Vagina (tissue), 2 donors: ENCODE measurements around the gene ADAM8. TPM values are rescaled to one million over a fixed set of nuclear protein-coding genes. Genes with fewer than 3 reads are reported as not detected.
A peak's percentile ranks its signal among the peaks of the same experiment; 100 is the strongest.

Source experiments
- DNase-seq, 2 donors: peaks; one replicate each; pipeline ENCODE4 v3.0.0-alpha.2; 2017; ENCODE audit errors: extremely low spot score in 2 of 2
- H3K27ac ChIP-seq: fragments of 200-600 bp; sonication (generic); one replicate; pipeline ENCODE4 v1.5.1; 2019
- H3K27me3 ChIP-seq: fragments of 200-600 bp; sonication (generic); one replicate; pipeline ENCODE4 v1.5.1; 2019
- H3K36me3 ChIP-seq, 2 donors: fragments of 200-600 bp; sonication (generic); one replicate each; pipeline ENCODE4 v1.5.1; 2017 to 2019
- H3K4me1 ChIP-seq: fragments of 200-600 bp; sonication (generic); one replicate; pipeline ENCODE4 v1.5.1; 2019
- H3K4me3 ChIP-seq, 2 donors: fragments of 200-600 bp; sonication (generic); 1 replicate in 1 of 2; 2 replicates in 1 of 2; pipeline ENCODE4 v1.5.1; 2016 to 2019
- H3K9me3 ChIP-seq: fragments of 200-600 bp; sonication (generic); one replicate; pipeline ENCODE4 v1.5.1; 2019
- CTCF ChIP-seq, 3 experiments: fragments of 450-650 bp in 2 of 3; fragments of 200-600 bp in 1 of 3; sonication (generic) in 1 of 3; IDR thresholded peaks; one replicate each; pipeline ENCODE4 v1.5.1; 2017 to 2019; ENCODE audit warnings: antibody characterized with exemption in 3 of 3, mild to moderate bottlenecking in 2 of 3, moderate library complexity in 2 of 3
- POLR2A ChIP-seq, 2 donors: fragments of 450-650 bp; IDR thresholded peaks; one replicate each; pipeline ENCODE4 v1.6.1; 2017; ENCODE audit warnings: antibody characterized with exemption in 2 of 2, mild to moderate bottlenecking in 2 of 2, moderate library complexity in 2 of 2
- POLR2AphosphoS5 ChIP-seq, 2 donors: sonication (generic); formaldehyde crosslinking; IDR thresholded peaks; one replicate each; pipeline ENCODE4 v1.9.0; 2017; ENCODE audit warnings: antibody characterized with exemption in 2 of 2, mild to moderate bottlenecking in 2 of 2, low read depth in 1 of 2; ENCODE audit not compliant: insufficient read depth in 1 of 2
- intact Hi-C: fragments of 100-400 bp; cut with DNase I; formaldehyde crosslinking; loops from one replicate; pipeline ENCODE4 v1.15.1; 2023
- total RNA-seq: library from RNA; depleted of rRNA; stranded (reverse); fragments of >200 nt; gene quantifications from one replicate; pipeline ENCODE4 v1.2.3, GENCODE V29; 2016

The ADAM8 gene
- total RNA-seq, 1 donor from 2014 or later = 11.0 TPM

GRCh38 chr10:133277277-133277992, 767 bp upstream of the ADAM8 start:
- Histone ChIP-seq H3K4me3 (no peak overlapping the region), H3K9me3 (no peaks in the 10 kb centered on the region), H3K4me1 (peaks cover 16% of the 10 kb centered on the region), H3K36me3 (peaks cover 2 to 38% of the 10 kb centered on the region in 2 donors), H3K27ac (no peak overlapping the region), H3K27me3 (no peaks in the 10 kb centered on the region)
- DNase-seq = no peak
- no peak for TF ChIP-seq POLR2A (IDR thresholded peaks at IDR 0.05)
- intact Hi-C loops = no loop called here

DNA sequence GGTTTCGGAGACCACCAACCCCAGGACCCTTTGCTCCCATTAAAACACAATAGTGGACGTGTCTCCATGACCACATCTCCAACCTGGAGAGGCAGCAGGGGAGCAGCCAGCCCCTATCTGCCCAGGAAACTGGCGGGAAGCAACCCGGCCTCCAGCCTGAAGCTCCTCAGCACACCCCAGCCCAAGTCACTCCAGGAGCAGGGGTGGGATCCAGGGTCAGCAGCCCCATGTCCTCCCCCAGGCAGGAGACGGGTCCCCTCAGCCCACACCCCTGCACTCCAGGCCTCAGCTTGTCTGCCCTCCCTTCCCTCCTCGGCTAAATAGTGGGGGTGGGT, 601 bp downstream of the ADAM8 start:
- Histone ChIP-seq H3K27me3 (no peaks in the 10 kb centered on the region), H3K36me3 (peaks cover 0 to 25% of the 10 kb centered on the region in 2 donors), H3K4me3 (peak overlapping the region; percentile 30), H3K9me3 (no peaks in the 10 kb centered on the region), H3K27ac (no peak overlapping the region), H3K4me1 (peaks cover 16% of the 10 kb centered on the region)
- no peak for DNase-seq
- intact Hi-C loops = no loop called here
- no peak for TF ChIP-seq CTCF (IDR thresholded peaks at IDR 0.05)
- no peak for TF ChIP-seq POLR2AphosphoS5 (IDR thresholded peaks at IDR 0.05; ENCODE audit: insufficient read depth in 1 of 2, low read depth in 1 of 2)
- TF ChIP-seq POLR2A (IDR thresholded peaks at IDR 0.05) = no peak

- peaks cover 0 to 22% of the 10 kb centered on the region in 2 donors for H3K36me3 ChIP-seq
- H3K27ac ChIP-seq = no peak overlapping the region
- H3K4me1 ChIP-seq = peaks cover 16% of the 10 kb centered on the region
- DNase-seq = no peak
- H3K27me3 ChIP-seq = no peaks in the 10 kb centered on the region
- no peaks in the 10 kb centered on the region for H3K9me3 ChIP-seq
- peak overlapping the region; percentile 30 for H3K4me3 ChIP-seq
- no peak for TF ChIP-seq CTCF (IDR thresholded peaks at IDR 0.05)
- intact Hi-C loops = no loop called here
Measured at GRCh38 chr10:133275684-133276092, 980 bp downstream of the ADAM8 start.

DNA sequence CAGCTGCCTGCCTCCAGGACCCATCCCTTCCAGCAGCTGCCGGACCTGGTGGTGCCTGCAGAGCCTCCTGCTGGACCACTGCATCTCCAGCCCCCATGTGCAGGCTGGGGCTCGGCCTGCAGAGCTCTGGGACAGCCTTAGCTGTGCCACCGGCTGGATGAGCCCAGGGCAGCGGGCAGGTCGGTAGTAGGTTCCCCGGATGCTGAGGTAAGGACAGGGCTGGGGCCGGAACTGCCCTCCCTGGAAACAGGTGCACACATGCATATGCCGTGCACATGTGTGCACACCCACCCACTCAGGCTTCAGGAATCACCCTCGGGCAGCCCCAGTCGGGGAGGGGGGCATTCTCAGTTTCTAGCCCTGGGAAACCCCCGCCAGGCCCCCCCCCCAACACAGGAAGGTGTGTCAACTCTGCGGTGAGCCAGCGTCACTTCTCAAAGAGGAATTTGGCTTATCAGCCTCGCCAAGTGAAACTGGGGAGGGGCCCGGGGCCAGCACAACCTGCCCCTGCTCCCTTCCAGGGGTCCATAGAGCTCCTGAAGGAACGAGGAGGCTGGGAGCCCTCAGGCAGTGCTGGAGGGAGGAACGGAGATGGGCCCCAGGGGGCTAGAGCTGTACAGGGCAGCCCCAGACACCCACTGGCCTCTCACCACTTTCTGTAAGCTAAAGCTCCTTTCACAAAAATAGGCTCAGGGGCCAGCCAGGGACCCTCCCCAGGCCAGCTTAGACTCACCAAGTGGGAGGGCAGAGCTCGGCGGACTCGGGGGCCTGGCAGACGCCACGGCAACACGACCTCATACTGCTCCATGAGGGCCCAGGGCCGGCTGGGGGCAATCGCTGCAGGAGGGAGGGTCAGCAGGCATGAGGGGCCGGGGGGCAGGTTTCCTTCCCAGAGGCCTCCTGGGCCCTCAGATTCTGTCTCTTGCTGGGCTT, 1.7 kb downstream of the ADAM8 start:
- Histone ChIP-seq H3K36me3 (peaks cover 0 to 15% of the 10 kb centered on the region in 2 donors), H3K27ac (no peak overlapping the region), H3K9me3 (no peaks in the 10 kb centered on the region), H3K27me3 (no peaks in the 10 kb centered on the region), H3K4me3 (peak overlapping the region in 1 of 2 donors; percentile 30), H3K4me1 (peaks cover 16% of the 10 kb centered on the region)
- TF ChIP-seq CTCF (IDR thresholded peaks at IDR 0.05) (no peak), POLR2AphosphoS5 (IDR thresholded peaks at IDR 0.05; ENCODE audit: insufficient read depth in 1 of 2, low read depth in 1 of 2) (no peak), POLR2A (IDR thresholded peaks at IDR 0.05) (no peak)
- DNase-seq = no peak
- intact Hi-C loops = no loop called here

GRCh38 chr10:133273534-133274143, 3.0 kb downstream of the ADAM8 start:
- intact Hi-C loops = no loop called here
- no peak overlapping the region for H3K27ac ChIP-seq
- DNase-seq = no peak
- H3K4me3 ChIP-seq = no peak overlapping the region
- no peaks in the 10 kb centered on the region for H3K9me3 ChIP-seq
- no peaks in the 10 kb centered on the region for H3K27me3 ChIP-seq
- peaks cover 0 to 1% of the 10 kb centered on the region in 2 donors for H3K36me3 ChIP-seq
- H3K4me1 ChIP-seq = peaks cover 16% of the 10 kb centered on the region
- TF ChIP-seq CTCF (IDR thresholded peaks at IDR 0.05) (no peak), POLR2A (IDR thresholded peaks at IDR 0.05) (no peak), POLR2AphosphoS5 (IDR thresholded peaks at IDR 0.05; ENCODE audit: insufficient read depth in 1 of 2, low read depth in 1 of 2) (no peak)
